Activated naive CD8-positive, alpha-beta T cell treated with anti-CD3 and anti-CD28 coated beads for 36 hours (primary cell): ENCODE results near the gene DYNAP. TPM values are rescaled to one million over a fixed set of nuclear protein-coding genes. Genes with fewer than 3 reads are reported as not detected.

Experiments used
- DNase-seq: peaks from one replicate; pipeline ENCODE4 v3.0.0; 2021
- H3K27ac Mint-ChIP-seq: one replicate; pipeline ENCODE4 v1.8.0; 2022; ENCODE audit warnings: mild to moderate bottlenecking, moderate library complexity, mixed read lengths
- H3K27me3 Mint-ChIP-seq: one replicate; pipeline ENCODE4 v1.8.0; 2022; ENCODE audit warnings: mild to moderate bottlenecking, mixed read lengths
- H3K36me3 Mint-ChIP-seq: one replicate; pipeline ENCODE4 v1.8.0; 2021; ENCODE audit warnings: mild to moderate bottlenecking, mixed read lengths
- H3K4me1 Mint-ChIP-seq: one replicate; pipeline ENCODE4 v1.8.0; 2021; ENCODE audit warnings: mixed read lengths
- H3K4me3 Mint-ChIP-seq: one replicate; pipeline ENCODE4 v1.8.0; 2022; ENCODE audit warnings: mild to moderate bottlenecking, moderate library complexity, mixed read lengths
- H3K9me3 Mint-ChIP-seq: one replicate; pipeline ENCODE4 v1.8.0; 2022; ENCODE audit warnings: mixed read lengths
- total RNA-seq, 2 experiments: library from RNA; stranded (reverse); gene quantifications; one replicate each; pipeline ENCODE4 v1.2.3, GENCODE V29; 2021

DYNAP gene
- total RNA-seq, 2 experiments from 2014 or later, result not detected

GRCh38 chr18:54611816-54612215, 20.8 kb downstream of the DYNAP start:
- no peaks in the 10 kb centered on the region for H3K9me3 Mint-ChIP-seq
- H3K27me3 Mint-ChIP-seq, result no peaks in the 10 kb centered on the region
- peaks cover 9% of the 10 kb centered on the region for H3K4me1 Mint-ChIP-seq

GRCh38 chr18:54612237-54612636, 21.2 kb downstream of the DYNAP start:
- Mint-ChIP-seq H3K9me3 (no peaks in the 10 kb centered on the region), H3K36me3 (no peaks in the 10 kb centered on the region), H3K4me3 (no peak overlapping the region), H3K27me3 (no peaks in the 10 kb centered on the region), H3K4me1 (peaks cover 10% of the 10 kb centered on the region), H3K27ac (no peak overlapping the region)
- no peak for DNase-seq

More at GRCh38 chr18:54611816-54612215, 20.8 kb downstream of the DYNAP start:
- Mint-ChIP-seq H3K4me3 (no peak overlapping the region), H3K27ac (no peak overlapping the region), H3K36me3 (no peaks in the 10 kb centered on the region)
- DNase-seq, result no peak

GRCh38 chr18:54613174-54613573, 22.1 kb downstream of the DYNAP start:
- Mint-ChIP-seq H3K36me3 (no peaks in the 10 kb centered on the region), H3K9me3 (no peaks in the 10 kb centered on the region), H3K27me3 (no peaks in the 10 kb centered on the region), H3K4me1 (peaks cover 8% of the 10 kb centered on the region), H3K27ac (no peak overlapping the region), H3K4me3 (no peak overlapping the region)
- no peak for DNase-seq

- no peak for DNase-seq
- H3K27ac Mint-ChIP-seq, result no peak overlapping the region
- H3K27me3 Mint-ChIP-seq, result no peaks in the 10 kb centered on the region
- H3K9me3 Mint-ChIP-seq, result no peaks in the 10 kb centered on the region
- no peak overlapping the region for H3K4me3 Mint-ChIP-seq
- no peaks in the 10 kb centered on the region for H3K36me3 Mint-ChIP-seq
- H3K4me1 Mint-ChIP-seq, result peaks cover 8% of the 10 kb centered on the region
Measured at GRCh38 chr18:54616220-54616848, 25.3 kb downstream of the DYNAP start.

GRCh38 chr18:54622084-54622483, 31.0 kb downstream of the DYNAP start:
- no peak overlapping the region for H3K27ac Mint-ChIP-seq
- DNase-seq, result no peak

GRCh38 chr18:54626779-54627178, 35.7 kb downstream of the DYNAP start:
- Mint-ChIP-seq H3K36me3 (no peaks in the 10 kb centered on the region), H3K4me1 (no peaks in the 10 kb centered on the region), H3K27ac (no peak overlapping the region), H3K9me3 (no peaks in the 10 kb centered on the region), H3K4me3 (no peak overlapping the region), H3K27me3 (no peaks in the 10 kb centered on the region)
- DNase-seq, result no peak

More at GRCh38 chr18:54622084-54622483, 31.0 kb downstream of the DYNAP start:
- no peaks in the 10 kb centered on the region for H3K27me3 Mint-ChIP-seq
- H3K4me1 Mint-ChIP-seq, result no peaks in the 10 kb centered on the region
- H3K9me3 Mint-ChIP-seq, result no peaks in the 10 kb centered on the region
- H3K4me3 Mint-ChIP-seq, result no peak overlapping the region
- H3K36me3 Mint-ChIP-seq, result no peaks in the 10 kb centered on the region

- no peak for DNase-seq
- no peaks in the 10 kb centered on the region for H3K27me3 Mint-ChIP-seq
- no peaks in the 10 kb centered on the region for H3K9me3 Mint-ChIP-seq
- no peak overlapping the region for H3K27ac Mint-ChIP-seq
- no peaks in the 10 kb centered on the region for H3K4me1 Mint-ChIP-seq
- no peaks in the 10 kb centered on the region for H3K36me3 Mint-ChIP-seq
- H3K4me3 Mint-ChIP-seq, result no peak overlapping the region
Measured at GRCh38 chr18:54630963-54631362, 39.9 kb downstream of the DYNAP start.

GRCh38 chr18:54636217-54636616, 45.2 kb downstream of the DYNAP start:
- Mint-ChIP-seq H3K4me3 (no peak overlapping the region), H3K9me3 (no peaks in the 10 kb centered on the region), H3K27ac (no peak overlapping the region), H3K4me1 (peaks cover 1% of the 10 kb centered on the region), H3K27me3 (peaks cover 6% of the 10 kb centered on the region), H3K36me3 (no peaks in the 10 kb centered on the region)
- DNase-seq, result no peak

GRCh38 chr18:54641734-54642133, 50.7 kb downstream of the DYNAP start:
- Mint-ChIP-seq H3K4me3 (no peak overlapping the region), H3K27me3 (peaks cover 15% of the 10 kb centered on the region), H3K9me3 (no peaks in the 10 kb centered on the region), H3K36me3 (peaks cover 2% of the 10 kb centered on the region), H3K27ac (no peak overlapping the region), H3K4me1 (peaks cover 3% of the 10 kb centered on the region)
- no peak for DNase-seq

GRCh38 chr18:54647176-54647575, 56.1 kb downstream of the DYNAP start:
- Mint-ChIP-seq H3K4me1 (no peaks in the 10 kb centered on the region), H3K27me3 (peaks cover 16% of the 10 kb centered on the region), H3K9me3 (no peaks in the 10 kb centered on the region), H3K36me3 (peaks cover 2% of the 10 kb centered on the region), H3K4me3 (no peak overlapping the region), H3K27ac (no peak overlapping the region)
- DNase-seq, result no peak

Other genes starting within 250 kb of the DYNAP start
- not detected for gene STARD6, start 233.4 kb upstream of the DYNAP start, total RNA-seq
- 1 to 10 TPM; 5.7 to 6.5 TPM for gene C18orf54, start 233.3 kb upstream of the DYNAP start, total RNA-seq
- not detected for gene RAB27B, start 237.2 kb downstream of the DYNAP start, total RNA-seq